Endothelial cell of umbilical vein (primary cell): Measurements from ENCODE around the gene SNAP23. TPM values are rescaled to one million over a fixed set of nuclear protein-coding genes. Genes with fewer than 3 reads are reported as not detected.

ENCODE experiments used
- Bru-seq: library from RNA; stranded (reverse); fragments of 400-500 nt; gene quantifications from one replicate; lab custom pipeline; 2021; lab: Mats Ljungman, UMichigan
- BruChase-seq, 2 experiments: library from RNA; stranded (reverse); fragments of 400-500 nt; gene quantifications; one replicate each; lab custom pipeline; 2021; lab: Mats Ljungman, UMichigan
- BruUV-seq: library from RNA; stranded (reverse); fragments of 400-500 nt; replicated peaks from 2 replicates; lab custom pipeline; 2021; lab: Mats Ljungman, UMichigan
- CTCF ChIA-PET: fragments of 300-600, 350-600 bp; sonication (Branson Sonifier 250); formaldehyde crosslinking; loops from one replicate; lab custom pipeline; 2021; ENCODE audit warnings: antibody characterized with exemption, inconsistent platforms; lab: Charles Lee
- POLR2A ChIA-PET: fragments of 300-600, 350-600 bp; sonication (Branson Sonifier 250); formaldehyde crosslinking; loops from one replicate; lab custom pipeline; 2021; ENCODE audit warnings: antibody characterized with exemption, inconsistent platforms; lab: Charles Lee
- DNase-seq: peaks from one replicate; pipeline ENCODE4 v3.0.0-alpha.2; 2011; ENCODE audit warnings: low read depth, low spot score
- FAIRE-seq: peaks from 2 replicates; lab custom pipeline; 2011; peaks lifted over from hg19 to GRCh38; lab: Jason Lieb, UNC
- H2AFZ ChIP-seq: 2 replicates; pipeline ENCODE4 v1.6.0; 2012; ENCODE audit warnings: low read depth, low read length, control low read depth, inconsistent platforms
- H3K27ac ChIP-seq: 2 replicates; pipeline ENCODE4 v1.5.1; 2011; ENCODE audit warnings: low read depth, mild to moderate bottlenecking, control low read depth, low read length, moderate library complexity; ENCODE audit not compliant: insufficient read depth
- H3K27me3 ChIP-seq, 2 experiments: 2 replicates each; pipeline versions ENCODE4 v1.6.0 to v1.6.1; 2011; ENCODE audit warnings: low read length in 2 of 2, mixed read lengths in 1 of 2; ENCODE audit not compliant: control insufficient read depth in 2 of 2, insufficient read depth in 2 of 2
- H3K36me3 ChIP-seq, 2 experiments: 2 replicates in 1 of 2; 3 replicates in 1 of 2; pipeline ENCODE4 v1.5.1; 2011; ENCODE audit warnings: low read length in 2 of 2, mild to moderate bottlenecking in 1 of 2, moderate library complexity in 1 of 2; ENCODE audit not compliant: control insufficient read depth in 2 of 2, insufficient read depth in 2 of 2; ENCODE audit errors: extremely low read depth in 1 of 2
- H3K4me1 ChIP-seq: 3 replicates; pipeline ENCODE4 v1.5.1; 2011; ENCODE audit warnings: mild to moderate bottlenecking, low read length; ENCODE audit not compliant: control insufficient read depth, insufficient read depth; ENCODE audit errors: extremely low read depth
- H3K4me2 ChIP-seq: 2 replicates; pipeline ENCODE4 v1.6.1; 2011; ENCODE audit warnings: low read length, control low read depth, mixed read lengths; ENCODE audit not compliant: insufficient read depth
- H3K4me3 ChIP-seq, 3 experiments: fragments of 200-600 bp in 1 of 3; sonication (generic), shearing (Covaris generic) in 1 of 3; replicated peaks in 1 of 3; 2 replicates each; pipeline ENCODE4 v1.5.1; 2011 to 2016; ENCODE audit warnings: control low read depth in 3 of 3, low read length in 3 of 3, mild to moderate bottlenecking in 2 of 3, inconsistent platforms in 1 of 3, low read depth in 1 of 3, moderate library complexity in 1 of 3; ENCODE audit not compliant: insufficient read depth in 1 of 3
- H3K79me2 ChIP-seq: 2 replicates; pipeline ENCODE4 v1.6.0; 2012; ENCODE audit warnings: low read length, inconsistent platforms; ENCODE audit not compliant: control insufficient read depth, insufficient read depth
- H3K9ac ChIP-seq: replicated peaks from 2 replicates; pipeline ENCODE3; 2011; ENCODE audit warnings: low read length, control low read depth; ENCODE audit not compliant: insufficient read depth; ENCODE audit errors: extremely low read depth
- H3K9me1 ChIP-seq: replicated peaks from 3 replicates; pipeline ENCODE4 v1.6.0; 2011; ENCODE audit warnings: mild to moderate bottlenecking, low read length; ENCODE audit not compliant: control insufficient read depth, insufficient read depth; ENCODE audit errors: extremely low read depth
- H3K9me3 ChIP-seq: replicated peaks from 2 replicates; pipeline ENCODE4 v1.5.1; 2012; ENCODE audit warnings: low read length, inconsistent platforms; ENCODE audit not compliant: control insufficient read depth, insufficient read depth
- H4K20me1 ChIP-seq: replicated peaks from 2 replicates; pipeline ENCODE3; 2011; ENCODE audit warnings: mild to moderate bottlenecking, low read length; ENCODE audit not compliant: control insufficient read depth, insufficient read depth; ENCODE audit errors: extremely low read depth
- EZH2 ChIP-seq: IDR thresholded peaks from 2 replicates; pipeline ENCODE4 v1.6.1; 2012; ENCODE audit warnings: borderline replicate concordance, low read depth, mild to moderate bottlenecking, moderate library complexity, low read length, inconsistent platforms; ENCODE audit not compliant: severe bottlenecking
- JUN ChIP-seq: IDR thresholded peaks from 2 replicates; pipeline ENCODE4 v1.6.1; 2011; ENCODE audit warnings: borderline replicate concordance, low read depth; ENCODE audit not compliant: insufficient read length, insufficient read depth
- POLR2A ChIP-seq: IDR thresholded peaks from 2 replicates; pipeline ENCODE4 v1.6.1; 2012; ENCODE audit warnings: low read depth, mild to moderate bottlenecking, control low read depth, low read length
- dilution Hi-C: fragments of 300-500 bp; cut with MboI; formaldehyde crosslinking; loops from one replicate; pipeline ENCODE4 v1.15.0; 2019; ENCODE audit warnings: low sequenced_read_pairs; ENCODE audit not compliant: extremely low pct_ligation_motif_present
- intact Hi-C: fragments of 100-400 bp; cut with micrococcal nuclease; formaldehyde crosslinking; loops from one replicate; pipeline ENCODE4 v1.10.0; 2022
- long read RNA-seq: library from polyadenylated mRNA; stranded (forward); transcript quantifications from one replicate; pipeline ENCODE4 v2.0.0, GENCODE V29; 2021
- polyA minus RNA-seq, 3 experiments: library from RNA; depleted of rRNA, polyadenylated mRNA; stranded (reverse); fragments of >200 nt; gene quantifications; 1 replicate in 1 of 3; 2 replicates in 2 of 3; pipeline ENCODE4 v1.2.3, GENCODE V29; 2011
- polyA plus RNA-seq, 4 experiments: library from polyadenylated mRNA; depleted of rRNA in 3 of 4; stranded (reverse) in 3 of 4; unstranded in 1 of 4; fragments of >200 nt; gene quantifications; 2 replicates each; pipeline versions ENCODE4 v1.2.1 to v1.2.3, GENCODE V29; 2011 to 2012; ENCODE audit warnings: missing spikeins in 1 of 4
- total RNA-seq: library from RNA; stranded (reverse); gene quantifications from 2 replicates; pipeline ENCODE4 v1.2.3, GENCODE V29; 2021

The SNAP23 gene
- total RNA-seq (126 and 141 TPM in 2 replicates), polyA plus RNA-seq (56.5 and 152 TPM in 2 replicates), polyA minus RNA-seq (60.5 and 68.5 TPM in 2 replicates), Bru-seq, nascent RNA (percentile 90 among the genes with signal in this experiment), BruChase-seq, experiment 1, labeled RNA remaining after a 6-hour chase (percentile 94 among the genes with signal in this experiment), BruChase-seq, experiment 2, labeled RNA remaining after a 2-hour chase (percentile 96 among the genes with signal in this experiment)
- polyA plus RNA-seq (2011; cell fraction: cytosol; rRNA removed) = 72.1 and 79.9 TPM in 2 replicates
- 115 and 178 TPM in 2 replicates for polyA plus RNA-seq (2011; cell fraction: nucleus; rRNA removed)
- polyA plus RNA-seq (2012) = 152 and 194 TPM in 2 replicates
- polyA minus RNA-seq (2011; cell fraction: cytosol; rRNA and poly(A)+ RNA removed) = 11.0 TPM
- 54.5 and 72.7 TPM in 2 replicates for polyA minus RNA-seq (2011; cell fraction: nucleus; rRNA and poly(A)+ RNA removed)
- long read RNA-seq, transcript SNAP23-202 (7 exons, 2,480 nt) = minor isoform, 11 of 475 reads
- long read RNA-seq, transcript SNAP23-201 (8 exons, 2,687 nt) = major isoform, 357 of 475 reads
- long read RNA-seq, partial matches to known transcripts = 15 of 475 reads
- long read RNA-seq, other reads (novel, unspliced or antisense) = 88 of 475 reads

DNA sequence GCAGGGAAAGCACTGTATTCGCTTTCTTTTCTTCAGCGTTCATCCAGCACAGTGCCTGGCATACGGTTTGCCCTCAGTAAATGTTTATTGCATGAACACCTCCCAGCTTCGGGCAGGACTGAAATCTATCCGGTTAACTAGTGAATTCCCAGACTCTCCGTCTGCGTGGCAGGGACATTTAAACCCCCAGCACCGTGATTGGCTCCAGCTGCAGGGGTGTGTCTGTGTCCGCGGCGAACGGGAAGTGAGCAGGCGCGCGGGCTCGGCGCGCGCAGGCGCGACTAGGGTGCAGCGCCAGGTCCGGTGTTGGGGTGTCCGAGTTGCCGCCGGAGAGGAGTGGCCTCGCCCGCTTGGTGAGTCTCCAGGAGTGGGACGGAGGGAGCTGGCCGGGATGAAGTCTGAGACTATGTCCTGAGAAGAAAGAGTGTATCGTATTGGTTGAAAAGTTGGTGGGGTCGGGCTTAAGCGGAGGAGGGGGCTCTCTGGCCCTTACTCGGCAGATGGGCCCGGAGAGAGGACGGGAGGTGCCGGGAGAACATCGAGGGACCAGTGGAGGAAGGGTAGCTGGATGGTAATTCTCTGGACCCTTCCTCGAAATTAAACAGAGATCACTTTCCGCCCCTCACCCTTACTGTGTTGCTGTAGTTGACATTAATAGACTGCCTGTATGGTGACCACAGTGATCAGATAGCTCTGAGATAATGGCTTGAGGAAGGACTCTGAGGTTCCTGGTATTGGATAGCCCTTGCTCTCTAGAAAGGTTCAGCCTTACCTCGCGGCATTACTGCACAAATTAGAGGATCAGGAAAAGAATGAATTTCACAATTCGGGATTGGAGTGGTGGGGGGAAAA lies at the start of gene SNAP23:
Gene SNAP23, plus strand, starts transcription at position 274 of the 852 bp plus-strand sequence. CDS start 16,213 bp downstream, outside the sequence.
- Histone ChIP-seq H3K4me3 (peak within 1 kb of the TSS; percentile 66 to 98 (median 71)), H3K9me1 (no peaks in the 10 kb centered on the region), H3K79me2 (peaks cover 45% of the 10 kb centered on the region), H3K9ac (peak within 1 kb of the TSS; percentile 95), H4K20me1 (no peaks in the 10 kb centered on the region), H3K9me3 (no peaks in the 10 kb centered on the region), H3K27me3 (no peaks in the 10 kb centered on the region), H3K27ac (peak within 1 kb of the TSS; percentile 95), H3K36me3 (peaks cover 0 to 2% of the 10 kb centered on the region in 2 experiments), H3K4me1 (peaks cover 65% of the 10 kb centered on the region), H2AFZ (no peak within 1 kb of the TSS), H3K4me2 (peak within 1 kb of the TSS; percentile 83)
- CTCF ChIA-PET = interaction anchor here (1.0 to 1.8 kb wide), 5 partner anchors 11 to 53 kb away, joined by 3 to 6 read pairs (median 5); partner anchors contain the start of genes HAUS2 and LRRC57
- intact Hi-C loops = loop anchor here (2.0 kb wide), 2 partner anchors 15 to 53 kb away; partner anchors contain the start of genes HAUS2 and LRRC57
- dilution Hi-C loops = no loop called here
- BruUV-seq = TSS peak; percentile 41
- DNase-seq (peak; percentile 98), FAIRE-seq (peak; percentile 83)
- POLR2A ChIA-PET = interaction anchor here (0.6 to 1.2 kb wide), 4 partner anchors 11 to 22 kb away, joined by 3 to 8 read pairs (median 5); no protein-coding TSS in a partner anchor
- TF ChIP-seq POLR2A (peak; percentile 59), EZH2 (no peak)

DNA sequence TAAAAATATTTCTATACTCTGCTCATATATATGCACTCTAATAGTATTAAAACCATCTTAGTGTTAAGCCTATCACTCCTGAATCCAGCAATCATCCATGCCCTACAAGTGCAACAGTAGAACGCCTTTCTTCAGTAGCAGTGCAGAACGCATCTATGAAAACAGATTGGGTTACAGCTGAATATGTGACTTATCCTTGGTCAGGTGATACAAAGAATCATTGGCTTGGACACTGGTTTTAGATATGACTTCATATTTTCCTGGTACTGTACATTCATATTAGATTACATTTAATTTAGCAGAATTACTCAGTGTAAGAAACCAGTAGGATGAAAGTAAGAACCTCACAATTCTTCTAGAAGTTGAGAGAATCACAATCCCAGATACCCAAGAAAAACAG lies 47.8 kb upstream of the SNAP23 start:
- ChIA-PET POLR2A (no interaction called here), CTCF (no interaction called here)
- H2AFZ ChIP-seq = no peak overlapping the region
- TF ChIP-seq JUN = no peak
- no peaks in the 10 kb centered on the region for H3K4me1 ChIP-seq
- no peak for DNase-seq
- intact Hi-C loops = no loop called here
- no peaks in the 10 kb centered on the region for H3K9me3 ChIP-seq
- H3K27me3 ChIP-seq = no peaks in the 10 kb centered on the region
- no peak overlapping the region for H3K4me3 ChIP-seq
- dilution Hi-C loops = no loop called here
- H3K9me1 ChIP-seq = no peaks in the 10 kb centered on the region
- H3K27ac ChIP-seq = no peak overlapping the region
- H3K79me2 ChIP-seq = peaks cover 9% of the 10 kb centered on the region
- H3K36me3 ChIP-seq = peaks cover 23 to 33% of the 10 kb centered on the region in 2 experiments
- H3K4me2 ChIP-seq = no peak overlapping the region
- BruUV-seq = no TSS peak
- H3K9ac ChIP-seq = no peak overlapping the region
- no peak for FAIRE-seq
- H4K20me1 ChIP-seq = no peaks in the 10 kb centered on the region
